ENCODE measurements around the gene DTWD2. TPM values are rescaled to one million over a fixed set of nuclear protein-coding genes. Genes with fewer than 3 reads are reported as not detected.

DTWD2 gene
- polyA plus RNA-seq, 1 donor from 2014 or later, result 3.3 TPM

- H3K4me2 ChIP-seq (ENCODE audit: low read length), result no peak overlapping the region
- H3K36me3 ChIP-seq (ENCODE audit: insufficient read depth, low read length), result no peaks in the 10 kb centered on the region
- TF ChIP-seq EZH2 (IDR thresholded peaks at IDR 0.05; ENCODE audit: borderline replicate concordance, insufficient read depth, low read length, poor library complexity, severe bottlenecking) (no peak), EP300 (conservative IDR thresholded peaks at IDR 0.05; ENCODE audit: poor library complexity, severe bottlenecking) (no peak)
- TF ChIP-seq, protein P1, sequence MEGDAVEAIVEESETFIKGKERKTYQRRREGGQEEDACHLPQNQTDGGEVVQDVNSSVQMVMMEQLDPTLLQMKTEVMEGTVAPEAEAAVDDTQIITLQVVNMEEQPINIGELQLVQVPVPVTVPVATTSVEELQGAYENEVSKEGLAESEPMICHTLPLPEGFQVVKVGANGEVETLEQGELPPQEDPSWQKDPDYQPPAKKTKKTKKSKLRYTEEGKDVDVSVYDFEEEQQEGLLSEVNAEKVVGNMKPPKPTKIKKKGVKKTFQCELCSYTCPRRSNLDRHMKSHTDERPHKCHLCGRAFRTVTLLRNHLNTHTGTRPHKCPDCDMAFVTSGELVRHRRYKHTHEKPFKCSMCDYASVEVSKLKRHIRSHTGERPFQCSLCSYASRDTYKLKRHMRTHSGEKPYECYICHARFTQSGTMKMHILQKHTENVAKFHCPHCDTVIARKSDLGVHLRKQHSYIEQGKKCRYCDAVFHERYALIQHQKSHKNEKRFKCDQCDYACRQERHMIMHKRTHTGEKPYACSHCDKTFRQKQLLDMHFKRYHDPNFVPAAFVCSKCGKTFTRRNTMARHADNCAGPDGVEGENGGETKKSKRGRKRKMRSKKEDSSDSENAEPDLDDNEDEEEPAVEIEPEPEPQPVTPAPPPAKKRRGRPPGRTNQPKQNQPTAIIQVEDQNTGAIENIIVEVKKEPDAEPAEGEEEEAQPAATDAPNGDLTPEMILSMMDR (IDR thresholded peaks at IDR 0.05; ENCODE audit: poor library complexity, severe bottlenecking), result no peak
- no peaks in the 10 kb centered on the region for H3K9me3 ChIP-seq (ENCODE audit: low read length)
- no peak overlapping the region for H3K27ac ChIP-seq (ENCODE audit: low read length)
- H3K79me2 ChIP-seq (replicated peaks; ENCODE audit: insufficient read depth, low read length), result no peaks in the 10 kb centered on the region
- H3F3A ChIP-seq (ENCODE audit: insufficient read depth, low read length, poor library complexity, severe bottlenecking), result no peaks in the 10 kb centered on the region
- no peak overlapping the region for H3K9ac ChIP-seq (ENCODE audit: low read length)
- H3K4me3 ChIP-seq (ENCODE audit: low read length), result no peak overlapping the region
- no peaks in the 10 kb centered on the region for H4K20me1 ChIP-seq (ENCODE audit: insufficient read depth)
- H3K9me2 ChIP-seq (ENCODE audit: insufficient read depth, low read length), result no peaks in the 10 kb centered on the region
- no peaks in the 10 kb centered on the region for H3K27me3 ChIP-seq (ENCODE audit: insufficient read depth, low read depth, low read length)
- H2AFZ ChIP-seq (ENCODE audit: low read depth, low read length), result no peak overlapping the region
Measured at GRCh38 chr5:119037496-119038215, 49.3 kb upstream of the DTWD2 start.

GRCh38 chr5:119036101-119036762 lies 47.9 kb upstream of the DTWD2 start:
- H3K9me2 ChIP-seq (ENCODE audit: insufficient read depth, low read length), result no peaks in the 10 kb centered on the region
- H4K20me1 ChIP-seq (ENCODE audit: insufficient read depth), result no peaks in the 10 kb centered on the region
- no peaks in the 10 kb centered on the region for H3F3A ChIP-seq (ENCODE audit: insufficient read depth, low read length, poor library complexity, severe bottlenecking)
- H3K27me3 ChIP-seq (ENCODE audit: insufficient read depth, low read depth, low read length), result no peaks in the 10 kb centered on the region
- no peak overlapping the region for H3K4me3 ChIP-seq (ENCODE audit: low read length)
- H2AFZ ChIP-seq (ENCODE audit: low read depth, low read length), result no peak overlapping the region
- no peak overlapping the region for H3K9ac ChIP-seq (ENCODE audit: low read length)
- H3K36me3 ChIP-seq (ENCODE audit: insufficient read depth, low read length), result no peaks in the 10 kb centered on the region
- TF ChIP-seq, protein P2, sequence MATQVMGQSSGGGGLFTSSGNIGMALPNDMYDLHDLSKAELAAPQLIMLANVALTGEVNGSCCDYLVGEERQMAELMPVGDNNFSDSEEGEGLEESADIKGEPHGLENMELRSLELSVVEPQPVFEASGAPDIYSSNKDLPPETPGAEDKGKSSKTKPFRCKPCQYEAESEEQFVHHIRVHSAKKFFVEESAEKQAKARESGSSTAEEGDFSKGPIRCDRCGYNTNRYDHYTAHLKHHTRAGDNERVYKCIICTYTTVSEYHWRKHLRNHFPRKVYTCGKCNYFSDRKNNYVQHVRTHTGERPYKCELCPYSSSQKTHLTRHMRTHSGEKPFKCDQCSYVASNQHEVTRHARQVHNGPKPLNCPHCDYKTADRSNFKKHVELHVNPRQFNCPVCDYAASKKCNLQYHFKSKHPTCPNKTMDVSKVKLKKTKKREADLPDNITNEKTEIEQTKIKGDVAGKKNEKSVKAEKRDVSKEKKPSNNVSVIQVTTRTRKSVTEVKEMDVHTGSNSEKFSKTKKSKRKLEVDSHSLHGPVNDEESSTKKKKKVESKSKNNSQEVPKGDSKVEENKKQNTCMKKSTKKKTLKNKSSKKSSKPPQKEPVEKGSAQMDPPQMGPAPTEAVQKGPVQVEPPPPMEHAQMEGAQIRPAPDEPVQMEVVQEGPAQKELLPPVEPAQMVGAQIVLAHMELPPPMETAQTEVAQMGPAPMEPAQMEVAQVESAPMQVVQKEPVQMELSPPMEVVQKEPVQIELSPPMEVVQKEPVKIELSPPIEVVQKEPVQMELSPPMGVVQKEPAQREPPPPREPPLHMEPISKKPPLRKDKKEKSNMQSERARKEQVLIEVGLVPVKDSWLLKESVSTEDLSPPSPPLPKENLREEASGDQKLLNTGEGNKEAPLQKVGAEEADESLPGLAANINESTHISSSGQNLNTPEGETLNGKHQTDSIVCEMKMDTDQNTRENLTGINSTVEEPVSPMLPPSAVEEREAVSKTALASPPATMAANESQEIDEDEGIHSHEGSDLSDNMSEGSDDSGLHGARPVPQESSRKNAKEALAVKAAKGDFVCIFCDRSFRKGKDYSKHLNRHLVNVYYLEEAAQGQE (IDR thresholded peaks at IDR 0.05; ENCODE audit: borderline replicate concordance), result no peak
- no peak for TF ChIP-seq MXI1 (conservative IDR thresholded peaks at IDR 0.05; ENCODE audit: poor library complexity, severe bottlenecking)
- no peak for TF ChIP-seq EZH2 (IDR thresholded peaks at IDR 0.05; ENCODE audit: borderline replicate concordance, insufficient read depth, low read length, poor library complexity, severe bottlenecking)
- TF ChIP-seq RAD21 (conservative IDR thresholded peaks at IDR 0.05), result no peak
- TF ChIP-seq POLR2AphosphoS5 (IDR thresholded peaks at IDR 0.05), result no peak
- no peak for TF ChIP-seq EP300 (conservative IDR thresholded peaks at IDR 0.05; ENCODE audit: poor library complexity, severe bottlenecking)
- TF ChIP-seq SMC3 (conservative IDR thresholded peaks at IDR 0.05; ENCODE audit: poor library complexity), result no peak
- no peak for TF ChIP-seq TAF1 (IDR thresholded peaks at IDR 0.05; ENCODE audit: low read depth)
- TF ChIP-seq, protein P1 (IDR thresholded peaks at IDR 0.05; ENCODE audit: poor library complexity, severe bottlenecking), result no peak
- H3K9me3 ChIP-seq (ENCODE audit: low read length), result no peaks in the 10 kb centered on the region
- no peak overlapping the region for H3K4me2 ChIP-seq (ENCODE audit: low read length)
- no peak overlapping the region for H3K27ac ChIP-seq (ENCODE audit: low read length)
- no peaks in the 10 kb centered on the region for H3K79me2 ChIP-seq (replicated peaks; ENCODE audit: insufficient read depth, low read length)

Data from neural cell (in vitro differentiated cells).